Neural progenitor cell (in vitro differentiated cells): ENCODE measurements around the gene TBC1D13. TPM values are rescaled to one million over a fixed set of nuclear protein-coding genes. Genes with fewer than 3 reads are reported as not detected.
A peak's percentile ranks its signal among the peaks of the same experiment; 100 is the strongest.

Experiments
- DNase-seq: peaks from one replicate; pipeline ENCODE4 v3.0.0-alpha.2; 2016; ENCODE audit warnings: low spot score
- H2AFZ ChIP-seq: fragments of 200-600 bp; sonication (generic); replicated peaks from 2 replicates; pipeline ENCODE4 v1.6.1; 2016; ENCODE audit warnings: antibody characterized with exemption
- H3F3A ChIP-seq: fragments of 200-600 bp; sonication (generic); 2 replicates; pipeline ENCODE4 v1.6.1; 2016; ENCODE audit warnings: antibody characterized with exemption, low read depth
- H3K27ac ChIP-seq: fragments of 200-600 bp; sonication (generic); 2 replicates; pipeline ENCODE4 v1.5.1; 2016; ENCODE audit warnings: mild to moderate bottlenecking
- H3K27me3 ChIP-seq: fragments of 200-600 bp; sonication (generic); 2 replicates; pipeline ENCODE4 v1.6.1; 2016; ENCODE audit warnings: mild to moderate bottlenecking, moderate library complexity
- H3K36me3 ChIP-seq: fragments of 200-600 bp; sonication (generic); 2 replicates; pipeline ENCODE4 v1.5.1; 2016
- H3K4me1 ChIP-seq: fragments of 200-600 bp; sonication (generic); 2 replicates; pipeline ENCODE4 v1.6.1; 2016; ENCODE audit warnings: mixed run types
- H3K4me2 ChIP-seq: fragments of 200-600 bp; sonication (generic); 2 replicates; pipeline ENCODE4 v1.6.1; 2016
- H3K4me3 ChIP-seq: fragments of 200-600 bp; sonication (generic); 2 replicates; pipeline ENCODE4 v1.5.1; 2016
- H3K79me2 ChIP-seq: fragments of 200-600 bp; sonication (generic); 2 replicates; pipeline ENCODE4 v1.6.1; 2016; ENCODE audit warnings: low read depth
- H3K9ac ChIP-seq: fragments of 200-600 bp; sonication (generic); 2 replicates; pipeline ENCODE4 v1.6.1; 2016
- H3K9me3 ChIP-seq: fragments of 200-600 bp; sonication (generic); 2 replicates; pipeline ENCODE4 v1.5.1; 2016; ENCODE audit warnings: low read depth
- H4K20me1 ChIP-seq: fragments of 200-600 bp; sonication (generic); 2 replicates; pipeline ENCODE4 v1.6.1; 2016; ENCODE audit warnings: low read depth
- H3K27ac Mint-ChIP-seq: 3 replicates; pipeline ENCODE4 v1.8.0; 2021; ENCODE audit warnings: mixed read lengths
- H3K27me3 Mint-ChIP-seq: 2 replicates; pipeline ENCODE4 v1.8.0; 2022; ENCODE audit warnings: low read depth, mild to moderate bottlenecking, inconsistent platforms, moderate library complexity, mixed read lengths; ENCODE audit not compliant: insufficient read depth
- H3K36me3 Mint-ChIP-seq: 3 replicates; pipeline ENCODE4 v1.8.0; 2021; ENCODE audit warnings: mixed read lengths
- H3K4me1 Mint-ChIP-seq: 3 replicates; pipeline ENCODE4 v1.8.0; 2021; ENCODE audit warnings: mixed read lengths
- H3K4me3 Mint-ChIP-seq: 3 replicates; pipeline ENCODE4 v1.8.0; 2021; ENCODE audit warnings: mild to moderate bottlenecking, moderate library complexity, mixed read lengths
- H3K9me3 Mint-ChIP-seq: 3 replicates; pipeline ENCODE4 v1.8.0; 2020; ENCODE audit warnings: mixed read lengths
- CTCF ChIP-seq: fragments of 200-600 bp; sonication (generic); IDR thresholded peaks from 2 replicates; pipeline ENCODE4 v1.5.1; 2017; ENCODE audit warnings: antibody characterized with exemption, mild to moderate bottlenecking
- EZH2 ChIP-seq: fragments of 200-600 bp; sonication (generic); IDR thresholded peaks from 2 replicates; pipeline ENCODE4 v1.6.1; 2017; ENCODE audit warnings: antibody characterized with exemption, mild to moderate bottlenecking, moderate library complexity
- EZH2phosphoT487 ChIP-seq: fragments of 200-600 bp; sonication (generic); IDR thresholded peaks from 2 replicates; pipeline ENCODE4 v1.6.1; 2017; ENCODE audit warnings: antibody characterized with exemption
- total RNA-seq: library from RNA; depleted of rRNA; stranded (reverse); fragments of >200 nt; gene quantifications from 2 replicates; pipeline ENCODE4 v1.2.3, GENCODE V29; 2015; ENCODE audit warnings: low replicate concordance

The TBC1D13 gene
- total RNA-seq, 1 donor from 2014 or later: 19.0 TPM

- Histone ChIP-seq H3K4me1 (peaks cover 7% of the 10 kb centered on the region), H3K27ac (no peak overlapping the region), H3K79me2 (peaks cover 13% of the 10 kb centered on the region), H3K36me3 (no peaks in the 10 kb centered on the region), H3K27me3 (no peaks in the 10 kb centered on the region), H3K9ac (peak overlapping the region; percentile 64), H3F3A (peaks cover 19% of the 10 kb centered on the region), H2AFZ (peak overlapping the region; percentile 97), H4K20me1 (no peaks in the 10 kb centered on the region), H3K4me2 (peak overlapping the region; percentile 95), H3K4me3 (peak overlapping the region; percentile 96), H3K9me3 (no peaks in the 10 kb centered on the region)
- no peaks in the 10 kb centered on the region for H3K9me3 Mint-ChIP-seq
- TF ChIP-seq EZH2phosphoT487 (no peak), CTCF (no peak), EZH2 (no peak)
- H3K4me1 Mint-ChIP-seq: peaks cover 11% of the 10 kb centered on the region
- no peaks in the 10 kb centered on the region for H3K36me3 Mint-ChIP-seq
- no peaks in the 10 kb centered on the region for H3K27me3 Mint-ChIP-seq
- peak overlapping the region; percentile 81 for H3K27ac Mint-ChIP-seq
- H3K4me3 Mint-ChIP-seq: peak overlapping the region; percentile 96
- no peak for DNase-seq
These were observed 606 bp downstream of the TBC1D13 start for GRCh38 chr9:128787659-128788058.

DNA sequence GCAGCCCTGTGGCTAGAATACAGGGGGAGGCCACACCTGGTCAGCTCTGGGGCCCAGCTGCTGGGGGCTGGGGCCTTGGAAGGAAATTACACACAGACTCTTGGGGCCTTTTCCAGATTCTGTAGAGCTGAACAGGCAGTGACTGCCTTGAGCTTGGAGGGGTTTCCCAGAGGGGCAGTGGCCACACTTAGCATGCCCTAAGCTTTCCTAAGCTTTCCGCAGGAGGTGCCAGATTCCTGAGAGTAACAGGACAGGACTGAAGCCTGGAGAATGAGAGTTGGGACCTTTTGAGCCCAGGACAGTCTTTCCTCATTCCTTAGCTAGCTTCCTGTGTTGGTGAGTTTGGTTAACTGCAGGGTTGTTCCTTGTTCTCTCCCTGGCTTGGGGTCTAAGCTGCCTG, 1.4 kb downstream of the TBC1D13 start:
- TF ChIP-seq EZH2 (no peak), CTCF (no peak), EZH2phosphoT487 (no peak)
- H3K36me3 ChIP-seq: no peaks in the 10 kb centered on the region
- no peak overlapping the region for H3K27ac ChIP-seq
- H2AFZ ChIP-seq: no peak overlapping the region
- Mint-ChIP-seq H3K36me3 (no peaks in the 10 kb centered on the region), H3K27ac (no peak overlapping the region), H3K4me3 (peak overlapping the region; percentile 96), H3K9me3 (no peaks in the 10 kb centered on the region), H3K4me1 (peaks cover 11% of the 10 kb centered on the region), H3K27me3 (no peaks in the 10 kb centered on the region)
- no peaks in the 10 kb centered on the region for H3K9me3 ChIP-seq
- H4K20me1 ChIP-seq: no peaks in the 10 kb centered on the region
- H3K79me2 ChIP-seq: peaks cover 13% of the 10 kb centered on the region
- no peak overlapping the region for H3K9ac ChIP-seq
- H3K4me1 ChIP-seq: peaks cover 7% of the 10 kb centered on the region
- H3K27me3 ChIP-seq: no peaks in the 10 kb centered on the region
- H3K4me3 ChIP-seq: peak overlapping the region; percentile 96
- H3K4me2 ChIP-seq: peak overlapping the region; percentile 95
- H3F3A ChIP-seq: peaks cover 19% of the 10 kb centered on the region
- DNase-seq: no peak

DNA sequence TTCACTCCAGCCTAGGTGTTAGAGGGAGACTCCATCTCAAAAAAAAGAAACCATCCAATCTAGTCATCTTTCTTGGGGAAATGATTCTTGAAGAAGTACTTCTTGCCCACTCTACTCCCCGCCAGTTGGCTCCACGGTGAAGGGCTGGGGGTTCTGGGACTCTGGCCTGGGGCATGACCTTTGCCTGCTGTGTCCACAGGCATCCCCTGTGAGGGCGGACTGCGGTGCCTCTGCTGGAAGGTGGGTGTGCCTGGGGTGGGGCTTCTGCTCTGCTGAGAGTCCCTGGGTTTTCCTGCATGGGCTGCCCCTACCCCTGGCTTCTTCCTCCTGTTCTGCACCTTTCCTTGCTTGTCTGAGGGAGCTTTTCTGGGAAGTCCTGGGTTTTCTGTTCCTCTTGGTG, 3.5 kb downstream of the TBC1D13 start:
- Histone ChIP-seq H3K4me3 (no peak overlapping the region), H3K36me3 (no peaks in the 10 kb centered on the region), H3K27me3 (no peaks in the 10 kb centered on the region), H3K9me3 (no peaks in the 10 kb centered on the region), H2AFZ (no peak overlapping the region), H3K9ac (no peak overlapping the region), H4K20me1 (no peaks in the 10 kb centered on the region), H3K4me1 (peaks cover 7% of the 10 kb centered on the region), H3K27ac (no peak overlapping the region), H3F3A (peaks cover 19% of the 10 kb centered on the region), H3K79me2 (peaks cover 13% of the 10 kb centered on the region), H3K4me2 (no peak overlapping the region)
- H3K4me1 Mint-ChIP-seq: peaks cover 11% of the 10 kb centered on the region
- DNase-seq: no peak
- H3K4me3 Mint-ChIP-seq: no peak overlapping the region
- TF ChIP-seq CTCF: no peak
- TF ChIP-seq EZH2: no peak
- TF ChIP-seq EZH2phosphoT487: no peak
- no peak overlapping the region for H3K27ac Mint-ChIP-seq
- peaks cover 2% of the 10 kb centered on the region for H3K36me3 Mint-ChIP-seq
- no peaks in the 10 kb centered on the region for H3K9me3 Mint-ChIP-seq
- no peaks in the 10 kb centered on the region for H3K27me3 Mint-ChIP-seq
